ENCODE results near the gene NBPF12.
"Not testable (repeated sequence)": the region's sequence is repeated elsewhere in the genome, so short reads cannot be mapped to it uniquely, and the experiment has no call there.

The NBPF12 gene

DNA sequence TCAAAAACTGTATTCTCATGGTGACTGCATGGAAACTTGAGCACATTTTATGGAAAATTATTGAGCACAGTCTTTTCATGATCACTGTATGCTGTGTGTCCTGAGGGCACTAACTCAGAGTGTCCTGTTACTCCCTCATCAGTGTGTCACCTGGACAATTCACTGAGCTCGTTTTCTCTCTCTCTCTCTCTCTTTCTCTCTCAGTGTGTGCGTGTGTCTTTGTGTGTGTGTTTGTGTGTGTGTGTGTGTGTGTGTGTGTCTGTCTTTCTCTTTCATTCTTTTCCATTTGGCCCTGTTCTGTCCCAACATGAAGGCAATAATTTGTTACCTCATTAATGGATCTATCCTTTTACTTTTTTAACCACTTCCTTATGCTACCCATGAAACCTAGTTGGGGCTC, 49.4 kb downstream of the NBPF12 start:
- not testable (repeated sequence) for DNase-seq

DNA sequence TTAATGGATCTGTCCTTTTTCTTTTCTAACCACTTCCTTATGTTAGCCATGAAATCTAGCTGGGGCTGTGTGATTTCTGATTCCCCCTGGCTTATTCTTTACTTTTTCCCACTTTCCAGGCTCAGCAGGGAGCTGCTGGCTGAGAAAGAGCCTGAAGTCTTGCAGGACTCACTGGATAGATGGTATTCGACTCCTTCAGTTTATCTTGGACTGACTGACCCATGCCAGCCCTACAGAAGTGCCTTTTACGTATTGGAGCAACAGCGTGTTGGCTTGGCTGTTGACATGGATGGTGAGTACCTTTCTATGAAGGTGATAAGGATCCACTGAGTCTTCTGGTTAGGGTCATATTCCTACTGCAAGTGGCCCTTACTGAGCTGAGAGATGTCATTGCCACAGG, 51.3 kb downstream of the NBPF12 start:
- not testable (repeated sequence) for DNase-seq

DNA sequence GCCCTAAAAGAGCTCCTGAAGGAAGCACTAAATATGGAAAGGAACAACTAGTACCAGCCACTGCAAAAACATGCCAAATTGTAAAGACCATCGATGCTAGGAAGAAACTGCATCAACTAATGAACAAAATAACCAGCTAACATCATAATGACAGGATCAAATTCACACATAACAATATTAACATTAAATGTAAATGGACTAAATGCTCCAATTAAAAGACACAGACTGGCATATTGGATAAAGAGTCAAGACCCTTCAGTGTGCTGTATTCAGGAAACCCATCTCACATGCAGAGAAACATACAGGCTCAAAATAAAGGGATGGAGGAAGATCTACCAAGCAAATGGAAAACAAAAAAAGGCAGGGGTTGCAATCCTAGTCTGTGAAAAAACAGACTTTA, 70.4 kb downstream of the NBPF12 start:
- not testable (repeated sequence) for DNase-seq

DNA sequence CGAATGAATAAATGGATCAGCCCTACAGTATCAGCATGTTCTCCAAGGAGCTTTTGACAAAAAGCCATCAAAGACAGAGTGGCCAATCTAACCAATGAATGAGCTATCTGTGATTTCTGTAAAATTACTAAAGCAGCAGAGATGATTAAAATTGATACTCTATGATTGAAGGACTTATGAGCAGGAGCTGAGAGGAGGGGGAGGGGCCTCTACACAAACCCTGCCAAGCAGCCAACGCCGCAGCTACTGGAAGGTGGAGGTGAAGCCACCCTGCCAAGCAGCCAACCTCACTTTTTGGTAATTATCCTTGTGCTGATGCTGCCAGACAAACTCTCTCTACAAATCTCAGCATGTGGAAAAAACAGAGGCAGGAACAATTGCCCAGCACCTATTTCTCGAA, 88.9 kb downstream of the NBPF12 start:
- not testable (repeated sequence) for DNase-seq

DNA sequence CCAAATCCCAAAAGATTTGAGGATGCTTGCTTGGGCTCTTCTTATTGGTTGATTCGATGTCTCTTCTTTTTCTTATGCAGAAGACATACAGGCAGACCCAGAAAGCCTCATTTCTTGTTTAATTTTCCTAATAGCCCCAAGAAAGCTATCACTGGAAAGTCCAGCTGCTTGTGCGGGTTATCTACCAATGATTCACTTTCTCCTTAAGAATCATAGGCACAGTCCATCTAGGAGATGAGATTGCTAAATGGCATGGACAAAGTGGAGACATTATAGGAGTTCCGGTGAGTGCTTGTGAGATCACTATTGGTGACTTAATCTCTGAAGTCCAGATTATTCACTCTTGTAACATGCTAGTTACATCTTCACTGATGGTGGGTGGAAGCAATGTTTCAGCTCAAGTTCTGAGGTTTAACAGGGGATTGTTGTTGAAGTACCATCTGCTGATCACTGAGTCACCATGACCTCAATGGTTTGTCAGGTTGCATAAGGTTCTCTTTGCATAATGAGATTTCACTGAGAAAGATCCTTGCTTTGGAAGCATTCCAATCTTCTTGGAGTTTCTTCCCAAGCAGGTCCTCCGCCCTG, 92.0 kb downstream of the NBPF12 start:
- not testable (repeated sequence) for DNase-seq

DNA sequence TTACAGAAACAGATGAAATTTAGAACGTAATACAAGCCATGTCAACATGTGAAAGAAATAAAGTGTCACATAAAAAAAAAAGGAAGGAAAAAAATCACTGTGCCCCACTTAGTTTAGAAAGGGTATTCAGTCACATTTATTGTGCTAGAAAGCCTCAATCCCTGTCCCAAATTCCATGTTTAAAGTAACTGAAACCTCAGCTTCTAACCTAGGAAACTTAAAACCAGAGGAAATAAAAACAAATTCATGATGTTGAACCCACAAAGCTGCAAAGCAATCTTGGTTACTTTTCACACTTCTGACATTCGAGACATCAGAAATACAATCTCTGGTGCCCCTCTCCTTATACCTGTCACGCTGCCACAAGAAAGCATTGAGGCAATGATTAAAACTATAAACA, 101.8 kb downstream of the NBPF12 start:
- DNase-seq = no peak

- not testable (repeated sequence) for DNase-seq
Measured at GRCh38 chr1:147042891-147043290, 104.8 kb downstream of the NBPF12 start.

- DNase-seq = not testable (repeated sequence)
Measured at GRCh38 chr1:147044511-147044910, 106.4 kb downstream of the NBPF12 start.

Data from activated CD4-positive, alpha-beta T cell treated with anti-CD3 and anti-CD28 coated beads for 4 hours (primary cell).